ENCODE results near the gene IMMP2L. TPM values are rescaled to one million over a fixed set of nuclear protein-coding genes. Genes with fewer than 3 reads are reported as not detected.
"Not testable (repeated sequence)": the region's sequence is repeated elsewhere in the genome, so short reads cannot be mapped to it uniquely, and the experiment has no call there.

IMMP2L gene
- total RNA-seq, 1 donor from 2014 or later = 40.8 TPM

DNA sequence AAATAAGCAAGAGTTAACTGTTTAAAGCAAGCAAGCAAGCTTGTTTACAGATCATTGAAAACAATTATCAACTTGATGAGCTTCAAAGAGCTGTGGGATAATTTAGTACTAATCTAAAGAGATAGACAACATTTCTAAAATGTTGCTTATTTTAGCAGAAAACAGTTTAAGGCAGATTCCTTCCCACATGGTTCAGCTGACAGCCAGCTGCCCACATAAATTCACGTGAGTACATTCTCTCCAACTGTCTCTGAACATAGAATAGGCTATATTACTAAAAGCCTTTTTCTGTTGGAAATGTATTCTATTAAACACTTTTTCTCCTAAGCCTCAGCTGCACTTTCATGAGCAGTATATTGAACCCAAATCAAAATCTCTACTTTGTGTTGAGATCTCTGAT is 297.3 kb downstream of the IMMP2L start:
- no peak for DNase-seq (ENCODE audit: low spot score)

DNA sequence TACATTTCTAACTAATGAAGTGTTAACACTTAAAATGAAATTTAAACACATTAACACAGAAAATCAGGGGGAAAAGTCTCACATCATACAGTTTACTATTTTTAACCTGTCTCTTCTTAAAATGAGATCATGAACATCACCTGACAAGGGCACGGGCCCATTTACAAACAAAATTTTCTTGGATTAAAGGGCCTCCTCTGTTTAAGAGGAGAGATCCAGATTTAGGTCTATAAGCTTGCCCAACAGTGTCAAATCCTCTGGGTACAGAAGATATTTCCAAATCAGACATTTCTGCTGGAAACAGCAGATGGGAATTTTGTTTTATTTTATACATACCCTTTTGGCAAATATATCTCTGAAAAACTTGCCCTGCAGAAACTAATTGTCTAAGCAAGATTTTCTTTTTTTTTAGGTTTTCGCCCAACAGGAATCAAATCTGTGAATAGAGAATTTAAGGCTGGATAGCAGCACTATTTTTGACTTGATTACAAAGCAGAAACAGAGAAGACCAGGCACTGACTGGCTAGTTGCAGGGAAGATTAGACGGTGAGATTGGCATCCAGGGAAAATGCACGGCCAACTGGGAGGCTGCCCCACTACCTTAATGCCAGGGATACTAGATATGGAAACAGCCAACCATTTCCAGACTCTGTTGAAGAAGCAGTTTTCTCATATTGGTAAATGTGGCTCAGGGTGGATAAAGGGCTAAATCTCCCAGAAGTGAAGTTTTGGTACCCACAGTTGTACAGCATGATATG is 298.0 kb downstream of the IMMP2L start:
- no peak for DNase-seq (ENCODE audit: low spot score)

DNA sequence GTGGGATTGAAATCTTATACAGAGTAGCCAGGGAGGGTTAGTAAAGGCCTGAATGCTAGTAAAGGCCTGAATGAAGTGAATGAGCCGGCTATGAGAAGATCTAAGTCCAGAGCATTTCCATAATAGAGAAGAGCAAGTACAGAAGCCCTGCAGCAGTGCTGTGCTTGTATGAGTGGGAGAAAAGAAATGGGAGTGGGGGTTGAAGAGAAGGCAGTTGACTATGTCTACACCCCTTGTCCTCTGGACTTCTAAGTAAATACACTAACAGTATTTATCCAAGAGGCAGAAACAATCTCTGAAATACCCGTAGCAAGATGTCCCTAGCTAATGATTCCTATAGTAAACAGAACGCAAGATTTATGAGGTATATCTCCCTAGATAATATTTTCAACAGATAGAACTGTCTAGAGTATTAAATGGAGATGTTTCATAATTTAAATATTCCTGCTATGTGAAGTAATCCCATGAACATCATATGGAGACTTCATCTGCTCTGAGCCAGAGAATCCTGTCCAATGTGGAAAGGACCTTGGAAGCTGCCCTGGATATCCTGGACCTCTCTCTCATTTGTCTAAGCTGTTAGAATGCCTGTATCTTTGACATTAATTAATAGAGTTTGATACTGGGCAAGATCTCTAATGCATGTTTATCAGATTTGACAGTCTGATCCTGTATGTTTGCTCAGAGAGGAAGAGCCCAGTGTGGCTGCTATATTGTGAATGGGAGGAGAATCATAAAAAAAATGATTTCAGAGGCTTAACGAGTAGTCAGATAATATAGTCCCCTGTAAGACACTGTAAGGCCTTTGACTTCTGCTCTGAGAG is 299.8 kb downstream of the IMMP2L start:
- no peak for DNase-seq (ENCODE audit: low spot score)

DNA sequence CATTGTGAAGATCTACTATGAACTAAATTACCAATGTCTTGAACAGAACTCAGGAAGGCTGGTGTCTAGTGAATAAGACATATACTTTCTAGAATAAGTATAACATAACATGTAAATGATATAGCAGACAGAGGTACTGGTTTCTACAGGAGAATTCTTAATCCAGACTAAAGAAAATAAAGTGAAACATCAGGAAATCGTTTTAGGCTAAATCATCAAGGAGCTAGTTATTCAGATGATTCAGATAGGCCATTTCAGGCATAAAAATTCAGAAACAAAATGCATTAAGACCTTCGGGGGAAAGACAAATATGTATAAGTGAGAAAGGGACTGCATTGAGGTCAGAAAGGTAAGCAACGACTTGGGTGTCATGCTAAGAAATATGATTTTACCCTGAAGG is 300.8 kb downstream of the IMMP2L start:
- DNase-seq (ENCODE audit: low spot score) = no peak

DNA sequence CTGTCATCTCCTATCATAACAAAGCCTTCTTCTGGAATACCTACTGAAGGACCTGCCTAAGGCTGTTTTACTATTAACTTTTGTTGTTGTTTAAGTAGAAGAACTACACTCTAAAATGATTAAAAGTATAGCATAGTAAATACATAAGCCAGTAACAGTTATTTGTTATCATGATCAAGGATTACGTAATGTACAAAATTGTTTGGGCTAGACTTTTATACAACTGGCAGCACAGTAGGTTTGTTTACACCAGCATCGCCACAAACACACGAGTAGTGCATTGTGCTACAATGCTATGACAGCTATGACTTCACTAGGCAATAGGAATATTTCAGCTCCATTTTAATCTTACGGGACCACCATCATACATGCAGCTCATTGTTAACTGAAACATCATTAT is 302.3 kb downstream of the IMMP2L start:
- no peak for DNase-seq (ENCODE audit: low spot score)

DNA sequence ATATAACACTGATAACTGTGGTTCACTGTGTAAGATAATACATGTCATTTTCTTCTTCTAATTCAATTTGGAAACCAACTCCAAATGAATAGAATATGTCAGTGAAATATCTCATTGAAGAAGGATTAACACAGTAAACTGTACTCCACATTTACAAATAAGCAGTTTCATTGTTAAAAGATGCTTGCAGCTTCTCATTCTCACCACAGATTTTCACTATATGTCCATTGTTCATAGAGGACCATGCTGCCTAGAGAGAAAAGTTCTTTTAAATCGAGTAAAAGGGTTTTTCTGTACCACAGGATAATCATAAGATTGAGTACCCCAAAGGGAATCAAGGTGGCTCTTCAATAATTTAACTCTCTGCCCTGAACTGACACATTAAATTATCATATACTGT is 305.9 kb downstream of the IMMP2L start:
- no peak for DNase-seq (ENCODE audit: low spot score)

DNA sequence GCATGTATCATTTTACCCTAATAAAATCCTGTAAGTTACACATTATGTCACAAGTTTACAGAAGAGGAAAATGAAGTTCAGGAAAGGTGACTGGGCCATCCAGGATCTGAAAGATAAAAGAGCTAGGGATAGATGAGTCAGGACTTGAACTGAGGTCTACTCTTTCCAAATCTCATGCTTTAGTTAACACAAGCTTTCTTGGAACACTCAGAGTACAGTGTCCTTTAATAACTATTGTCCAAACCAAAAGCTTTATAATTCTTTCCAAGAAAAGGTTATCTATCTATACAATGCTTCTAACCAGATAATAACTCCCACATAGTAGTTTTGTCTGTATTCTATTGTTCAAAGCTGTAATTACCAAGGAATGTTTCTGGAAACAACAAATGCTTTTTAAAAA is 306.7 kb downstream of the IMMP2L start:
- DNase-seq (ENCODE audit: low spot score) = no peak

DNA sequence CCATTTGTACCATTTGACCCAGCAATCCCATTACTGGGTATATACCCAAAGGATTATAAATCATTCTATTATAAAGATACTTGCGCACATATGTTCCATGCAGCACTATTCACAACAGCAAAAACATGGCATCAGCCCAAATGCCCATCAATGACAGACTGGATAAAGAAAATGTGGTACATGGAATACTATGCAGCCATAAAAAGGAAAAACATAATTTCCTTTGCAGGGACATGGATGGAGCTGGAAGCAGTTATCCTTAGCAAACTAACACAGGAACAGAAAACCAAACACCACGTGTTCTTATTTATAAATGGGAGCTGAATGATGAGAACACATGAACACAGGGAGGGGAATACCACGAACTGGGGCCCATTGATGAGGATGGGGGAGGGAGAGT is 310.9 kb downstream of the IMMP2L start:
- not testable (repeated sequence) for DNase-seq (ENCODE audit: low spot score)

DNA sequence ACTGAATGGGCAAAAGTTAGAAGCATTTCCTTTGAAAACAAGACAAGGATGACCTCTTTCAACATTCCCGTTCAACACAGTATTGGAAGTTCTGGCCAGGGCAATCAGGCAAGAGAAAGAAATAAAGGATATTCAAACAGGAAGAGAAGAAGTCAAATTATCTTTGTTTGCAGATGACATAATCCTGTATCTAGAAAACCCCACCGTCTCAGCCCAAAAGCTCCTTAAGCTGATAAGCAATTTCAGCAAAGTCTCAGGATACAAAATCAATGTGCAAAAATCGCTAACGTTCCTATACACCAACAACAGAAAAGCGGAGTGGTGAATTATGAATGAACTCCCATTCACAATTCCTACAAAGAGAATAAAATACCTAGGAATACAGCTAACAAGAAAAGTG is 312.5 kb downstream of the IMMP2L start:
- not testable (repeated sequence) for DNase-seq (ENCODE audit: low spot score)

DNA sequence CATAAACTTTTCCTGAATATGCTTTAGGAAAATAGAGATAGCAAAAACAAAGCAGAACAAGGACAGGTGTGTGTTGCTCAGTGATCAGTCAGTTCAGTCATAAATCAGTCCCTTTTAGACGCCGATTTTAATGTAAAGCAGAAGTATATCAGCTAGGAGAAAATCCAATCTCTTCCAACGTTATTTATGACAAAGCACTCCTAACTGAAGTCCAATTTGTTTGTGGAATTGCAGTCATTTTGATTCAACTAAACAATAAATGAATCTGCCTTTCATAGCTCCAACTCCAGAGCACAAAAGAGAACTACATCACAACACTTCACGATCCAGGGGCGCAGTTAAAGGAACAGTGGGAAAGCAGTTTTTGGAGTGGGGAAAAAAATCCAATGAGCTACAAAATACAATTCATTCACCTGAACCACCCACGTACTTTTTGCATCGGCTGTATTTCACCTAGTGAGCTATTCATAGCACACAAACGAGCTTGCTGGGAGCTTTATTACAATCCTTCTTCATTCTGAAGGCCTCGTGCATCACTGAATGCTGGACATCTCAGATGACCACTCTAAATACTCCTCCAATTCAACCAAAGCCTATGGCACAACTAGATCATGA is 320.0 kb downstream of the IMMP2L start:
- no peak for DNase-seq (ENCODE audit: low spot score)

DNA sequence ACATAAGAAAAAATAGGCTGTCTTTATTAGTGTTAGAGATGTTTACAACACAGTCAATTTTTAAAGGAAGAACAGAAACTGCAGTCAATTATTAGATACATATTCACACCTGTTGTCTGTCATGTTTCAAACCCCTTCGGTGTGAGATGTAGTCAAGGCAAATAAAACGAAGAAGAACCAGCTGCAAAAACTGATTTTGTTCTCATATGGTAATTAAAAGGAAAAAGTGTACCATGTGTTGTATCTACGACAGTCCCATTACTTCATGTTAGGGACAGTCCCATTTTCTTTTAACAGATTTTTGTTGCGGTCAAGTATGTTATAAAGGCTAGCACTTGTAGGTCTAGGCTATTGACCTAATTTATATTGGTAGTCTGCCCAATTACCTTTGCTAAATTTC is 321.9 kb downstream of the IMMP2L start:
- no peak for DNase-seq (ENCODE audit: low spot score)

DNA sequence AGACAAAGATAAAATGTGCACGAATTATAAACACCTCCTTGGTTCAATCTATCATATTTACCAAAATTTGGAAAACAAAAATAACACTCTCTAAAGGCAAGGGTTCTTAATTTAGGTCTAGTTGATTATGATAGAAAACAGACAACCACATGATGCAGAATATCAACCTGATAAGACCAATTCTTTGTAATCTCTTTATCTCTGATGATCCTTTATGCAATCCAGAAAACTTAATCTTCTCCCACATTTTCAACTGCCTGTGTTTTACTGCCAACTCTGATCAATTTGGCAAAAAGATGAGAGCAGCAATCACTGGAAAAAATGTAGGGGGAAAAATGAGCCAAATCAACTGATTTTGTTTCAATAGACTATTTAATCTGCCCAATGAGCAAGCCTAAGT is 322.9 kb downstream of the IMMP2L start:
- DNase-seq (ENCODE audit: low spot score) = no peak

DNA sequence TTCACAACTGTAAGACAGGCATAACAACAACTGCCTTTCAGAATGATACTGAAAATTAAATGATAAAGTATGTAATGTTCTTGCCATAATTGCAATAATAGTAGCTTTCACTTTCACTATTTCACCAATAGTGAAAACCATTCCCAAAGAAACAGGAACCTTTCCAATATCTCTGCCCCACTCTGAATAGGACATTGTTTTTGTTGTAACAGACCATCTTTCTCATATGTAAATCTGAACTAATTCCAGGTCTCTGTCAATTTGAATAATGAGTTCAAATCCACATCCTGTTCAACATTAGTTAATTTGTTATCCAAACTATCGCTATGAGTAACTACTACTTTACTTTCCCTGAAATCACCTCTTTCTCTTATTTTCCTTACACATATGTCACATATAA is 323.4 kb downstream of the IMMP2L start:
- DNase-seq (ENCODE audit: low spot score) = no peak

DNA sequence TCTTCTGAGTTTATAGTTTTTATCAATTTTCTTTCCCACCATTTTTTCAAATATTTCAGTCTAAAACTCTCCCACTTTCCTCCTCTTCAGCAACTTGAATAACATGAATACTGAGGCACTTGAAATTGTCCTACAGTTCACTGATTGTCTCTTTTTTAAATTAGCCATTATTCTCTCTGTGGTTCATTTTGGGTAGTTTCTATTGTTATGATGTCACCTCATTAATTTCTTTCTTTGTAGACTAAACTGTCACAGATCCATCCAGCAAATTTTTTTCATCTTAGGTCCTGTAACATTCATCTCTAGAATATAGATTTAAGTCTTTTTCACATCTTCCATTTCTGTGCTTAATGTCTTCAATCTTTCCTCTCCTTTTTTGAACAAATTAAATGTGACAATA is 326.6 kb downstream of the IMMP2L start:
- no peak for DNase-seq (ENCODE audit: low spot score)

DNA sequence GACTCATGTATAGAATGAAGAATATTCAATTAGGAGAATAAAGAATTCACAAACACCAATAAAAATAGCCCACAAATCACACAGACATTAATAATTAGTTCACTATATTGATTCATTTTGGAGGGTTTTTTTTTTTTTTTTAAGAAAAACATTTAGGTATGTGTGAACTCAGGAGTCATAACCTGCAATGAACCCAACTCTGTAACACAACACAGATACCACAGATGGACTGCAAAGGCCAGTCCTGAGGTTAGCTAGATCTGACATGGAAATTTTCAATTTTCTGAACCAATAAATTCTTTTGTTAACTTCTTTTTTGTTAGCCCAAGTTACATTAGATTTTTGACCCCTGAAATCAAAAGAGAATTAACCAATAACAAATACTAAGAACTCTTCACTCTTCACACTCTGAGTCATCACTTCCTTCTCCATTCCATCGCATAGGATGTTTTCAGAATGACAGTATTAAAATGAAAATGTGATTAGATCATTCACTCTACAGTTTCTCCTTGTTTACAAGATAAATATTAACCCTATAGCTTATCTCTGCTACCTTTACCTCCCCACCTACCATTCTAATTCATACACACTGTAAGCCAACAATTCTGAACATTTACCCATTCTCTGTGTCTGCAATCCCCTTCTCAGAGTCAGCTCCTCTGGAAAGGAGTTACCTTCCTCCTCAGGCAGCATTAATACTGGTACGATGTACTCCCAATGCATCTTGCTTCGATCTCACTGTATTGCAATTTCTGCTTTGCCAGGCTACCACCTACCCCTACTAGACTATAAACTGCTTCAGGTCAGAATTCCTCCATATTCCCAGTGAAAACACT is 329.8 kb downstream of the IMMP2L start:
- no peak for DNase-seq (ENCODE audit: low spot score)

DNA sequence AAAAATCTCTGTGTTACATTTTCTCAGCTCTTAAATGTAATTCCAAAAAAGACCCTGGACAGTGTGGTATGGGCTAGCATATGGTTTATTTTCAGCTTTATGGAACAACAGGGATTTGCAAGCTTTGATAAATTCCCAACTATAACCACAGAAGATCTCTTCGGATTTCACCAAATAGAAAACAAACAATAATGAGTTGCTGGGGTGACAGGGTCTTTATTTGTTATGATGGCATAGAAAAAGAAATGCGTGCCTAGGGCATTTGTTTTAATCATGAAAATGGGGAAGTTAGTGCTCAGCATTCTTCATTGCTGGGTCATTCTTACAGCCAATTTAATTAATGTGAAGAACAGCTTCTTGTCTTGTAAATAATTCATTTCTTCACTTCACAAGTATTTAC is 332.4 kb downstream of the IMMP2L start:
- no peak for DNase-seq (ENCODE audit: low spot score)

DNA sequence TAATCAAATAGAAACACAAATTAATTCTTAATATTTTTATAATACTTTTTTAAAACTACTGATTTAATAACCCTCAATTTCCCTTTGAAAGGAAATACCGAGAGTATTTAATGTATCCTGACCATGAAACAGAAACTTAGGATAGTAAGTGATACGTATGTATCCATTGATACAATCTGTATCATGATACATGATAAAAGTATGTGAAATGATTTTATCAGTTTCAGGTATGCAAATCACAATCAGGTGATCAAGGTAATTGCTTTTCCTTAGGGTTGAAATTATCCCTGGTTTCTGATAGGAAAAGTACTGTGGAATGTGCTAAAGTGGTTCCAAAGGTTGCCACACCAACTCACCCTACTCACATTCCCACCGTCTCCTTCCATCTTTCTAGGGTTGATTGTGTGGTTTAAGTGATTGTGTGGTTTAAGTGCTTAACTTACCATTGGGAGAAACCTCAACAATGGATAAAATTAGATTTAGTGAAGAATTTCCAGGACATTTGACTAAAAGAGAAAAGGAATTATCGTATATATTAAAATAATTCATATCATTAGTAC is 333.0 kb downstream of the IMMP2L start:
- DNase-seq (ENCODE audit: low spot score) = no peak

DNA sequence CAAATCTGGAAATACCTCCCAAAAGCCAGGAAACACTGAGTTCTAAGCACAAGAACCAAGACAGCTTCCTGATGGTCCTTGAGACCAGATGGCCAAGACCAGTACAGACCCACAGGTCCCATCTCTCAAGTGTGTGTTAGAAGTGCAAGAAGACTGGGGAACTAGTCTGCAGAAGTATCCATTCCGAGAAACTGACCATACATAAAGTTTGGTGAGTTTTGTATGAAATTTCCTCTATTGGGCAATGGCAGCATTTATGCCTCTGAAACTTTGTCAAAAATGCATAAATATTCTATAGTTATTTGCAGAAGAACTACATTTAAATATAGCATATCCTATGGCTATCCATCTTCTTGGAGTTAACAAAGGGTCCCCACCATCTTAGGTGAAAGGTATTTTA is 333.9 kb downstream of the IMMP2L start:
- no peak for DNase-seq (ENCODE audit: low spot score)

DNA sequence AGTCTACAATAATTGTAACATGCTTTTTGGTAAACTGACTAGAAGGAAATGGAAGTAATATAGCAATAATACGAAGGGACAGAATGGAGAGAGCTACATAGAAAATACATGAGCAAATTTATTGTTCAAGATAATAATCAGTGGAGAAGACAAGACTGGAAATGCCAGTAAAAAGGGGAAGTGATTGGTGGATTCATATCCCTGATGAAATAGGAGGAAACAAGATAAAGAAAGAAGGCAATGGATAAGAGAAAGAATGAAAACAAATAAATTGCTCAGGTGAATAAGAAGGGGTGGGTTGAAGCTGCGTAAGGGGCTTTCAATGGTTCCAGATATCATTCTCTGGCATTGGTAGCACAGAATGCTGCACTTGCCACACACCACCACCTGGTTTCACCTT is 335.5 kb downstream of the IMMP2L start:
- no peak for DNase-seq (ENCODE audit: low spot score)

DNA sequence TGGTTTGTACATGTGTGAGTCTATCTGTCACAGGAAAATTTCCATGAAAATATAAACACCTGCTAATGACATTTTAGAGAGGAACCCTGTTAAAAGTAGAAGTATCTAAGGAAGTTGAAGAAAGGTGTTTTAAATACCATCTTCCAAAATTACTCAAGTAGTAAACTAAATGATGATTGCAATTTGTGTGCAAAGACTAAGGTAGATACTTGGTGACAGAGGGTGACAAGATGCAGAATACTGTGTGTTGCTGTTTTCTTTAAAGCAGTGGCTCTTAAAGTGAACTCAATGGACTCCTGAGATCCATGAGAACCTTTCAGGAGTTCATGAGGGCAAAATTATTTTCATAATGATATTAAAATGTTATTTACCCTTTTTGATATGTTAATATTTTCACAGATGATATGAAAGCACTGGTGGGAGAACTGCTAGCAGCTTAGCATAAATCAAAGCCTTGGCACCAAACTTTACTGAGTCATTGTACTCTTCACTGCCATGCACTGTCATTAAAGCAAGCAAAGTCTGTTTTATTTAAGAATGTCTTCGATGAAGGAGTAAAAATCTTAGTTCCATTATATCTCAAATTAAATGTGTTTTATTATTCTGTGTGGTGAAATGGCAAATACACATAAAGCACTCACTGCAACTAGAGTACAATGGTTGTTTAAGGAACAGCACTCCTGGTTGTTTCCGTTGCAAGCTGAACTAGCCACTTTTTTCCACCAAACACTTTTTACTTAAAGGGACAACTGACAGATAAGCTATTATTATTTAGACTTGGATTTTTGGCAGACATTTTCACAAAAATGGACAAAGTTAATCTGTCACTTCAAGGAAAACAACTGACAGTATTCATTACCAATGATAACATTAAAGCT is 337.7 kb downstream of the IMMP2L start:
- DNase-seq (ENCODE audit: low spot score) = no peak

DNA sequence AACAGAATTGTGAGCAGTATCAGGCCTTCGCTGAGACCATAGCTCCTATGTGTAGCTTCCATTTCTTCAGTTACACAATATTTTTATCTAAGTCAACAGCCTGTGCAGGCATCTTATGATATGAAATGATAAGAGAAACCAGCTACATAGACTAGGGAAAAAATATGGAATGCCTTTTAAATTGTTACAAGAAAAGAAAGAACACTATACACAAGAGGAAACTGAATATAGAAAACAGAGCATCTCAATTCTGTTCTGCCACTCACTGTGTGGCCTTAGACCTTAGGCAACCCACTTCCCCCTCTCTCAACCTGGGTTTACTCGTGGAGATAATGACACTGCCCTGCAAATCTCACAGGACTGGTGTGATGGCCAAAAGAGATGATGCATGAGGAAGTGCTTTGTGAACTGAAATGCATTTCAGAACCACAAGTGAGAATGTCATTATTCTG is 338.5 kb downstream of the IMMP2L start:
- DNase-seq (ENCODE audit: low spot score) = no peak
